Activated naive CD4-positive, alpha-beta T cell treated with anti-CD3 and anti-CD28 coated beads, Interleukin-2, amount 50 U/mL, for 72 hours (primary cell): Measurements from ENCODE around the gene HNRNPA3. TPM values are rescaled to one million over a fixed set of nuclear protein-coding genes. Genes with fewer than 3 reads are reported as not detected.
"Not testable (repeated sequence)": the region's sequence is repeated elsewhere in the genome, so short reads cannot be mapped to it uniquely, and the experiment has no call there.

ENCODE experiments used
- ATAC-seq, 2 donors: fragments of 150-1000 bp; cut with Tn5 transposase; 2 replicates each; pipeline ENCODE4 v1.10.0; 2021; ENCODE audit warnings: mild to moderate bottlenecking in 2 of 2, moderate library complexity in 2 of 2
- DNase-seq, 2 donors: peaks; one replicate each; pipeline ENCODE4 v3.0.0; 2021 to 2022; ENCODE audit warnings: low spot score in 2 of 2
- H3K27ac Mint-ChIP-seq, 2 donors: one replicate each; pipeline ENCODE4 v1.8.0; 2022; ENCODE audit warnings: mild to moderate bottlenecking in 2 of 2, mixed read lengths in 2 of 2
- H3K36me3 Mint-ChIP-seq, 2 donors: one replicate each; pipeline ENCODE4 v1.8.0; 2022; ENCODE audit warnings: mixed read lengths in 2 of 2
- H3K9me3 Mint-ChIP-seq, 2 donors: one replicate each; pipeline ENCODE4 v1.8.0; 2022; ENCODE audit warnings: mixed read lengths in 2 of 2
- total RNA-seq, 2 donors: library from RNA; stranded (reverse); gene quantifications; one replicate each; pipeline ENCODE4 v1.2.3, GENCODE V29; 2022

HNRNPA3 gene
- total RNA-seq, 2 donors from 2014 or later: 259 to 273 TPM

GRCh38 chr2:177217247-177217843, 4.8 kb downstream of the HNRNPA3 start:
- ATAC-seq (no peak), DNase-seq (no peak)
- H3K9me3 Mint-ChIP-seq: no peaks in the 10 kb centered on the region
- peaks cover 59 to 83% of the 10 kb centered on the region in 2 donors for H3K36me3 Mint-ChIP-seq
- H3K27ac Mint-ChIP-seq: peak overlapping the region; percentile 62 to 92

DNA sequence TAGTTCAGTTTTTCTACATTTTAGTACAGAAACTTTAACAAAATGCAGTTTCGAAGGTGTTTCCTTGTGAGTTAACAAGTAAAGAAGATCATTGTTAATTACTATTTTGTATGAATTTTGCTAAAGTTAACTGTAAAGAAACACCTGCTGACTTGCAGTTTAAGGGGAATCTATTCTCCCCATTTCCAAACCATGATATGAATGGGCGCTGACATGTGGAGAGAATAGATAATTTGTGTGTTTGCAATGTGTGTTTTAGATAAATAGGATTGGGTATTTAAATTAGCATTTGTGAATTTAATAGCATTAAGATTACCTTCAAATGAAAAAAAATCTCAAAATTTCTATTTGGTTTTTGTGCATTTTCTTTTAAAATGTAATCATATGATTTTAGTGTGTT, 7.2 kb downstream of the HNRNPA3 start:
- not testable (repeated sequence) for ATAC-seq, H3K9me3 Mint-ChIP-seq, DNase-seq, H3K27ac Mint-ChIP-seq
- peaks cover 45 to 68% of the 10 kb centered on the region in 2 donors for H3K36me3 Mint-ChIP-seq

DNA sequence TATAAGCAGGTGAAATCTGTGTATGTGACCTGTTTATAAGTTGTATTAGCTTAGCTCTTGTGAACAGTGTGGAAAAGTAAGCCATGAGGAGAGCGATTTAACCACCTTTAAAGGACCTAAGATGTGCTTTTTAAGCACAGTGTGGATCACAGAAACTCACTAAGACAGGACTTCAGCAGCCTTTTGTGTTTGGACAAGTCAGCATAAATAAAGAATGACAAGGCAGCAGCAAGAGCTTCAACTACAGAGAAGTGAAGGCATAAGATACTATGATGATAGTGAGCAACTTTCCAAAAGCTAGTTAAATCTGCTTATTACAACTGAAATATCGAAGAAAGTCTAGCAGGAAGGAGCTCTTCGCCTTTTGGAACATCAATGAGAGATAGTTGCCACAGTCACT, 8.9 kb downstream of the HNRNPA3 start:
- H3K27ac Mint-ChIP-seq: peak overlapping the region in 1 of 2 donors; percentile 69
- ATAC-seq (no peak), DNase-seq (no peak)
- no peaks in the 10 kb centered on the region for H3K9me3 Mint-ChIP-seq
- peaks cover 29 to 50% of the 10 kb centered on the region in 2 donors for H3K36me3 Mint-ChIP-seq

- H3K9me3 Mint-ChIP-seq: no peaks in the 10 kb centered on the region
- no peak for ATAC-seq
- DNase-seq: no peak
- peak overlapping the region in 1 of 2 donors; percentile 32 for H3K27ac Mint-ChIP-seq
- H3K36me3 Mint-ChIP-seq: peaks cover 27 to 46% of the 10 kb centered on the region in 2 donors
Observed at GRCh38 chr2:177221970-177222369, 9.4 kb downstream of the HNRNPA3 start.

DNA sequence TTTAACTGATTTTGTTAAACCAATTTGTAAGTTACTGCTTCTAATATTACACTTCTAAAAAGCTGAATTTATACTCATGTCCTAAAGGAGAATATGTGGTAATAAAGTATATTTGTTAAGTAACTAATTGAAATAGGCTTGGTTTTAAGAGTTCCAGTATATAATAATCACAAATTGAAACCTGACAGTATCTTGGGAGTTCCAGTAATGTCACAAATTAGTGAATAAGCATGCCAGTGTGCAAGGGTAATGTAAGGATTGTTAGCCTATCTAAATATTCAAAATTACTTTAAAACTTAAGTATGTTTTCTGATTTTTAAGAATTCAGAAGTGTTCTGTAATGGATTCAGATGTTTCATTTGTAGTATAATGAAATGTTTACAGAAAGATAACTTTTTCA, 10.8 kb downstream of the HNRNPA3 start:
- H3K9me3 Mint-ChIP-seq, ATAC-seq, DNase-seq: not testable (repeated sequence)
- Mint-ChIP-seq H3K36me3 (peaks cover 17 to 35% of the 10 kb centered on the region in 2 donors), H3K27ac (peak overlapping the region in 1 of 2 donors; percentile 59)

DNA sequence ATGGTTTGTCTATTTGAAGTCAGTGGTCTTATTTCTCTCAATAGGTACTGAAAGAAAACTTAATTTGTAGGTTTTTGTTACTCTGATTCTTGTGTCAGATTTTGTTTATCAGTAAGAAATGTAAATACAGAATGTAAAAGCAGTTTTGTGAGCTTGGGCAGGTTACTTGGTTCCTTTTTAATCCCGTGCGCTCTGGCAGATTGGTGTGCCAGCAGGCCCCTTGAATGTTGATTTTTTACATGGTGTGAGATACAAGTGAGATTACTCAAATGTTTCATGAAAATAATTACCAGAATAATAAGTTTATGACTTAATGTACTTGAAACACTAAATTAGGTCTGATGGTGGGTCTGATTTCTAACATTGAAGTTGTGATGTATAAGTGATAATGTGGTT, 13.4 kb downstream of the HNRNPA3 start:
- H3K9me3 Mint-ChIP-seq: no peaks in the 10 kb centered on the region
- H3K36me3 Mint-ChIP-seq: peaks cover 22 to 26% of the 10 kb centered on the region in 2 donors
- ATAC-seq: no peak
- no peak for DNase-seq
- H3K27ac Mint-ChIP-seq: peak overlapping the region; percentile 40 to 70

- ATAC-seq: peak; percentile 44 to 46
- Mint-ChIP-seq H3K36me3 (peaks cover 23 to 27% of the 10 kb centered on the region in 2 donors), H3K27ac (peak overlapping the region; percentile 40 to 87), H3K9me3 (no peaks in the 10 kb centered on the region)
- DNase-seq: no peak
Observed at GRCh38 chr2:177229442-177230242, 17.0 kb downstream of the HNRNPA3 start.

DNA sequence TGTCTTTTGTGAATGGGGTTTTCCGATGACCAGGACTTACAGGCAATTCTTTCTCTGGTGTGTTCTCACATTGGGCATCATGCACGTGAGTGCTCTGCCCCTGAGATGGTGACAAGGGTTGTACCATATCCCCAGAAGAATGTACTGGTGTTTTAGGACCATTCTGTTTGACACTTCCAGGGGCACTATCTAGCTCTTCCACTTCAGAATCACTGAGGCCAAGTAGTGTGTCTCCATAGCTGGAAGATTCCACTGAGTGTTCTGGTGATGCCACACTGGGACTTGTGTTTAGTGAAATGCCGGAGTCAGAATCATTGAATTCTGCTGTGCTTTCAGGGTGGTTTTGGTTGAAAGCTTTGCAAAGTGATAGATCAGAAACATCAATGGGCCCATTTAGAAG, 18.7 kb downstream of the HNRNPA3 start:
- peaks cover 23 to 34% of the 10 kb centered on the region in 2 donors for H3K36me3 Mint-ChIP-seq
- ATAC-seq: no peak
- H3K27ac Mint-ChIP-seq: peak overlapping the region in 1 of 2 donors; percentile 59
- no peaks in the 10 kb centered on the region for H3K9me3 Mint-ChIP-seq
- DNase-seq: no peak

GRCh38 chr2:177232098-177232704, 19.6 kb downstream of the HNRNPA3 start:
- Mint-ChIP-seq H3K27ac (peak overlapping the region in 1 of 2 donors; percentile 59), H3K9me3 (no peaks in the 10 kb centered on the region), H3K36me3 (peaks cover 23 to 34% of the 10 kb centered on the region in 2 donors)
- ATAC-seq (no peak), DNase-seq (no peak)

- peak overlapping the region; percentile 46 to 58 for H3K27ac Mint-ChIP-seq
- DNase-seq: no peak
- ATAC-seq: no peak
- no peaks in the 10 kb centered on the region for H3K9me3 Mint-ChIP-seq
- peaks cover 21 to 41% of the 10 kb centered on the region in 2 donors for H3K36me3 Mint-ChIP-seq
Observed at GRCh38 chr2:177234267-177234666, 21.7 kb downstream of the HNRNPA3 start.

DNA sequence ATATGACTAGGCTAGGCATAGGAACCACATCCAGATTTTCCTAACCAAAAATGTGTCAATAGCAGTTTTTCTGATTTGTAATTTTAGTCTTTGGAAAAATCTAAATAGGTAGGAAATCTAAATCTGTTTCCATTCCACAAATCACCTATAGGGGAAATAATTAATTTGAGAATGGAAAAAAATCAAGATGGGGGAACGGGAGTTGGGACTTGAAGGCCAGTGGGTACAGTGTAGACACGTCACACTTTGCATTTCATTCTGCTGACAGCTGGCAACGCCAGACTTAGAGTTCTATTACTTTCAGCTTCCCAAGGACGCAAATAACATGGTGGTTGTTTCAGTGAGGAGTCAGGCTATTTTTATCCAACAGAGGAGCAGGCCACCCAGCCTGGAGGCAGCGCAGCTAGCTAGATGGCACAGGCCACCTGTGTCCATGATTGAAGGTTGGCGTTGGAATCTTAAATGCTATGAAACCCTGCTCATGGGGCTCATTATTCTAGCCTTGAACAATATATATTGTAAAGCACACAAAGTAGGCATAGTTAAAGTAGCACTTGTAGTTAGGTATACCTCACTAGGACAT, 23.4 kb downstream of the HNRNPA3 start:
- H3K9me3 Mint-ChIP-seq: no peaks in the 10 kb centered on the region
- no peak for ATAC-seq
- H3K27ac Mint-ChIP-seq: peak overlapping the region in 1 of 2 donors; percentile 57
- no peak for DNase-seq
- peaks cover 13 to 30% of the 10 kb centered on the region in 2 donors for H3K36me3 Mint-ChIP-seq

GRCh38 chr2:177237932-177238331, 25.3 kb downstream of the HNRNPA3 start:
- DNase-seq (no peak), ATAC-seq (no peak)
- peaks cover 6 to 14% of the 10 kb centered on the region in 2 donors for H3K36me3 Mint-ChIP-seq
- H3K9me3 Mint-ChIP-seq: no peaks in the 10 kb centered on the region
- peak overlapping the region in 1 of 2 donors; percentile 44 for H3K27ac Mint-ChIP-seq

DNA sequence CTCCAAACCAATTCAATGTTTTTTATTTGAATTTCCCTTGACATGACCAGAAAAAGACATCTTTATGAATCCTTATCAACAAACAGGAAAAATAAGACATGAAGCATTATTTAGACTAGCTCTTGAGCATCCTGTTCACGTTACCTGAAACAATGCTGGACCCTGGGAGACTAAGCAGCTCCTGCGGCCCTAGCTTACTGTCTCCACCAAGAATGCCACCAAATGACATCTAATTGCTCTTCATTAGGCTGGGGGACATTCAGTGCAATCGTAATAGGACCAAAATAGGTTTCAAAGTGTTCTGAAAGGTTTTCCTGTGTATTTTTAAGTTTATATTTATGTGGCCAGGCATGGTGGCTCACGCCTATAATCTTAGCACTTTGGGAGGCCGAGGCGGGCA, 26.5 kb downstream of the HNRNPA3 start:
- Mint-ChIP-seq H3K36me3 (peaks cover 3 to 14% of the 10 kb centered on the region in 2 donors), H3K9me3 (no peaks in the 10 kb centered on the region), H3K27ac (peak overlapping the region; percentile 22 to 81)
- ATAC-seq: no peak
- DNase-seq: no peak

GRCh38 chr2:177239932-177240630, 27.5 kb downstream of the HNRNPA3 start:
- peaks cover 0 to 23% of the 10 kb centered on the region in 2 donors for H3K36me3 Mint-ChIP-seq
- no peak for DNase-seq
- no peaks in the 10 kb centered on the region for H3K9me3 Mint-ChIP-seq
- ATAC-seq: peak; percentile 72 to 82
- peak overlapping the region; percentile 81 to 87 for H3K27ac Mint-ChIP-seq

GRCh38 chr2:177241711-177242120, 29.1 kb downstream of the HNRNPA3 start:
- DNase-seq (no peak), ATAC-seq (no peak)
- Mint-ChIP-seq H3K9me3 (no peaks in the 10 kb centered on the region), H3K27ac (peak overlapping the region; percentile 81 to 89), H3K36me3 (peaks cover 0 to 17% of the 10 kb centered on the region in 2 donors)
